ENCODE measurements around the gene MAX. TPM values are rescaled to one million over a fixed set of nuclear protein-coding genes. Genes with fewer than 3 reads are reported as not detected.

MAX gene
- total and polyA plus RNA-seq, 9 of the 15 experiments (the other 6 are each of a cell fraction or from before 2014, with no cell fraction given): 15.4 to 96.5 (median 51.6) TPM

GRCh38 chr14:65137648-65138307, 35.5 kb upstream of the MAX start:
- POLR2A ChIA-PET: interaction anchor here (0.6 kb wide), 1 partner anchor 25 kb away, joined by 3 read pairs; no protein-coding TSS in a partner anchor
- H3K9ac ChIP-seq (ENCODE audit: insufficient read depth in 1 of 2, low read depth in 2 of 2, low read length in 2 of 2): no peak overlapping the region
- ATAC-seq (no peak), DNase-seq (ENCODE audit: extremely low read depth in 1 of 4, low spot score in 3 of 4) (no peak), FAIRE-seq (no peak)
- H3K4me2 ChIP-seq (ENCODE audit: insufficient read depth, low read length): no peak overlapping the region
- H3K79me2 ChIP-seq (ENCODE audit: control insufficient read depth, insufficient read depth, low read length): no peaks in the 10 kb centered on the region
- WGBS (ENCODE audit: insufficient coverage, low coverage, missing lambda C conversion rate): 55% methylated on average over 9 of the region's 9 CpGs
- in situ Hi-C loops (cut with MboI): no loop called here
- no peaks in the 10 kb centered on the region for H3K27me3 ChIP-seq (ENCODE audit: control insufficient read depth in 2 of 2, insufficient read depth in 2 of 2, low read length in 2 of 2)
- H3K4me3 ChIP-seq: no peak overlapping the region
- TF ChIP-seq MLLT1 (IDR thresholded peaks at IDR 0.05): no peak
- no peak for TF ChIP-seq ZNF217 (CRISPR knock-in tag; IDR thresholded peaks at IDR 0.05)
- TF ChIP-seq PPARD (CRISPR knock-in tag; IDR thresholded peaks at IDR 0.05): no peak
- TF ChIP-seq DDX20 (tag; IDR thresholded peaks at IDR 0.05; ENCODE audit: low read depth): no peak
- TF ChIP-seq TEAD4 (IDR thresholded peaks at IDR 0.05; ENCODE audit: low read length): no peak
- TF ChIP-seq TEAD4 (CRISPR knock-in tag; IDR thresholded peaks at IDR 0.05; ENCODE audit: borderline replicate concordance): no peak
- TF ChIP-seq CBX2 (IDR thresholded peaks at IDR 0.05; ENCODE audit: insufficient read depth, low read length, poor library complexity, severe bottlenecking): no peak
- TF ChIP-seq HLTF (IDR thresholded peaks at IDR 0.05): no peak
- TF ChIP-seq ZNF79 (CRISPR knock-in tag; IDR thresholded peaks at IDR 0.05; ENCODE audit: low read depth): no peak
- no peak for TF ChIP-seq ZNF318 (IDR thresholded peaks at IDR 0.05; ENCODE audit: borderline replicate concordance in 1 of 2, low read depth in 1 of 2)
- TF ChIP-seq HMBOX1 (IDR thresholded peaks at IDR 0.05): no peak
- no peak for TF ChIP-seq PTTG1 (tag; IDR thresholded peaks at IDR 0.05; ENCODE audit: low read depth)
- no peak overlapping the region for H3K27ac ChIP-seq (ENCODE audit: extremely low read depth, low read depth, low read length)
- BruUV-seq (replicated peaks): no TSS peak
- no peaks in the 10 kb centered on the region for H3K9me3 ChIP-seq (replicated peaks; ENCODE audit: control insufficient read depth, insufficient read depth, low read depth, low read length)
- H2AFZ ChIP-seq (ENCODE audit: low read depth, low read length): no peak overlapping the region
- peaks cover 0 to 4% of the 10 kb centered on the region in 2 experiments; a peak in 2 of 5 replicates for H3K4me1 ChIP-seq (replicated peaks in 1 of 2; ENCODE audit: control insufficient read depth in 2 of 2, insufficient read depth in 2 of 2, low read length in 2 of 2)
- H3K9me1 ChIP-seq (ENCODE audit: control insufficient read depth, insufficient read depth, low read length): no peaks in the 10 kb centered on the region
- no peaks in the 10 kb centered on the region for H3K36me3 ChIP-seq (ENCODE audit: control insufficient read depth, insufficient read depth, low read length)
- CTCF ChIA-PET (ENCODE audit: low intra/inter-chr PET ratio): no interaction called here
- intact Hi-C loops (cut with micrococcal nuclease): no loop called here
- H4K20me1 ChIP-seq (replicated peaks; ENCODE audit: control insufficient read depth, insufficient read depth, low read length): no peaks in the 10 kb centered on the region

All from K562 (cell line).